ENCODE results near the gene ARRDC5.

DNA sequence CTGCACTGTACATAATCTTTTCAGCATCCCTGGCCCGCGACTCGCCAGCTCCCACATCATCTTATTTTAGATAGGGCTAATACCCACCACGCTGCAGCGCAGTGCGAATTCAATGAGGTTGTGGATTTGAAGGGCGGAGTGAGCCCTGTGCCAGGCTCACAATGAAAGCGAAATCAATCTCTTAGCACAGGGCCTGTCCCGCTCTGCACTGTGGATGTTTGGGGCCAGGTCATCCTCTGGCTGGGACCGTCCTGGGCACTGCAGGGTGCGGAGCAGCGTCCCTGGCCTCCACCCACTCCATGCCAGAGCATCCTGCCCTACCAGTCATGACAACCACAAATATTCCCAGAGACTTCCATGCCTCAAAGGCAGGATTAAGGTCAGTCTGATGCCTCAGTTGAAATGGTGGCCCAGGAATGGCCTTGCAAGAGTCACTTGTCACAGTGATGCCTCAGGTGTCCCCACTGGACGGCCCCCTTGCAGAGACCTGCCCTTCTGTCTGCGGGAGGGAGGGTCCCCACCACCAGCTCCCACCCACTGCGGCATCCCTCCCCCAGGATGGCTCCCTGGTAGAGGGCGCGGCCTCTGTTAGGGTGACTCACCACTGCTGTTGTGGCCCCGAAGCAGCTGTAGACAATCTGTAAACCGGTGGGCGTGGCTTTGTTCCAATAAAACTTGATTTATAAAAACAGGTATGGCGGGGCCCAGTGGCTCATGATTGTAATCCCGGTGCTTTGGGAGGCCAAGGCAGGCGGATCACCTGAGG lies 12.2 kb upstream of the ARRDC5 start:
- no peak for TF ChIP-seq FOXK2 (IDR thresholded peaks at IDR 0.05)
- TF ChIP-seq BHLHE40 (IDR thresholded peaks at IDR 0.05; ENCODE audit: borderline replicate concordance), result no peak
- no peak for TF ChIP-seq FOXA1 (IDR thresholded peaks at IDR 0.05)
- no peak for TF ChIP-seq HDGF (IDR thresholded peaks at IDR 0.05; ENCODE audit: borderline replicate concordance)
- no peak for TF ChIP-seq NFRKB (IDR thresholded peaks at IDR 0.05)
- no peak for TF ChIP-seq SP1 (IDR thresholded peaks at IDR 0.05)
- TF ChIP-seq FOXM1 (IDR thresholded peaks at IDR 0.05; ENCODE audit: borderline replicate concordance), result no peak
- no peak for TF ChIP-seq LEF1 (IDR thresholded peaks at IDR 0.05; ENCODE audit: borderline replicate concordance)
- no peak for TF ChIP-seq SUZ12 (IDR thresholded peaks at IDR 0.05)
- TF ChIP-seq ZNF384 (IDR thresholded peaks at IDR 0.05), result no peak
- TF ChIP-seq PKNOX1 (IDR thresholded peaks at IDR 0.05), result no peak
- no peak for TF ChIP-seq TARDBP (IDR thresholded peaks at IDR 0.05)

Data from HEK293T (cell line).